Right lobe of liver (tissue), 6 donors: ENCODE data around the gene SCFD2. TPM values are rescaled to one million over a fixed set of nuclear protein-coding genes. Genes with fewer than 3 reads are reported as not detected.
A peak's percentile ranks its signal among the peaks of the same experiment; 100 is the strongest.

Source experiments
- ATAC-seq, 4 donors: fragments of 200-7000 bp; cut with Tn5 transposase; one replicate each; pipeline ENCODE4 v1.9.1; 2020; ENCODE audit warnings: mild to moderate bottlenecking in 4 of 4, moderate library complexity in 4 of 4
- DNase-seq, 3 donors: peaks; one replicate each; pipeline ENCODE4 v3.0.0-alpha.2; 2020
- H3K27ac ChIP-seq, 3 donors: fragments of 200-600 bp; one replicate each; pipeline ENCODE4 v1.8.0; 2022
- H3K27me3 ChIP-seq, 2 donors: fragments of 200-600 bp; one replicate each; pipeline ENCODE4 v1.8.0; 2022
- H3K36me3 ChIP-seq, 4 donors: fragments of 200-600 bp; sonication (generic) in 1 of 4; one replicate each; pipeline versions ENCODE4 v1.5.1 to v1.8.0; 2017 to 2022; ENCODE audit warnings: control low read depth in 1 of 4
- H3K4me1 ChIP-seq, 4 donors: fragments of 200-600 bp; sonication (generic) in 1 of 4; one replicate each; pipeline versions ENCODE4 v1.5.1 to v1.8.0; 2017 to 2022; ENCODE audit warnings: control low read depth in 1 of 4
- H3K4me3 ChIP-seq, 3 donors: fragments of 200-600 bp; one replicate each; pipeline ENCODE4 v1.8.0; 2022
- H3K9me3 ChIP-seq, 4 donors: fragments of 200-600 bp; sonication (generic) in 1 of 4; one replicate each; pipeline versions ENCODE4 v1.5.1 to v1.8.0; 2017 to 2022; ENCODE audit warnings: control low read depth in 1 of 4
- POLR2A ChIP-seq: fragments of 450-650 bp; IDR thresholded peaks from one replicate; pipeline ENCODE4 v1.6.1; 2017; ENCODE audit warnings: antibody characterized with exemption, mild to moderate bottlenecking
- WGBS: methylation state at CpG from one replicate; pipeline ENCODE4 v1.1.6; 2018; ENCODE audit warnings: low coverage, low lambda C conversion rate; ENCODE audit not compliant: insufficient coverage; ENCODE audit errors: missing lambda C conversion rate; 5-methylcytosine and 5-hydroxymethylcytosine counted together
- intact Hi-C, 2 donors: fragments of 100-400 bp; cut with DNase I; formaldehyde crosslinking; loops; one replicate each; pipeline versions ENCODE4 v1.11.2 to v1.14.1; 2022
- total RNA-seq, 6 experiments: library from RNA; depleted of rRNA in 2 of 6; stranded (reverse); fragments of >200 nt in 2 of 6; fragmentation: NEBNext Ultra II Directional in 3 of 6; extraction: Animal tissue kit (Norgen Biotek cat#: 25700) in 3 of 6; gene quantifications; one replicate each; pipeline versions ENCODE4 v1.1.0 to v1.2.4, GENCODE V29; 2016 to 2023
- TF ChIP-seq, protein P1 (sequence below), 4 donors: fragments of 200-600 bp in 3 of 4; fragments of 450-650 bp in 1 of 4; IDR thresholded peaks; one replicate each; pipeline versions ENCODE4 v1.5.1 to v1.8.0; 2016 to 2022; ENCODE audit warnings: antibody characterized with exemption in 4 of 4, mild to moderate bottlenecking in 2 of 4
- donor health status: DM: no; HTN: yes; CAD: no.
- donor health status: DM: no; HTN: no; CAD: no.
- donor health status: DM: no; HTN: no; CAD: no.
- donor health status: DM: no; HTN: yes; CAD: no.
- donor health status: DM: no; HTN: yes; CAD: no.

Gene SCFD2
- total RNA-seq, 6 experiments from 2014 or later = 7.6 to 17.1 (median 10.3) TPM

DNA sequence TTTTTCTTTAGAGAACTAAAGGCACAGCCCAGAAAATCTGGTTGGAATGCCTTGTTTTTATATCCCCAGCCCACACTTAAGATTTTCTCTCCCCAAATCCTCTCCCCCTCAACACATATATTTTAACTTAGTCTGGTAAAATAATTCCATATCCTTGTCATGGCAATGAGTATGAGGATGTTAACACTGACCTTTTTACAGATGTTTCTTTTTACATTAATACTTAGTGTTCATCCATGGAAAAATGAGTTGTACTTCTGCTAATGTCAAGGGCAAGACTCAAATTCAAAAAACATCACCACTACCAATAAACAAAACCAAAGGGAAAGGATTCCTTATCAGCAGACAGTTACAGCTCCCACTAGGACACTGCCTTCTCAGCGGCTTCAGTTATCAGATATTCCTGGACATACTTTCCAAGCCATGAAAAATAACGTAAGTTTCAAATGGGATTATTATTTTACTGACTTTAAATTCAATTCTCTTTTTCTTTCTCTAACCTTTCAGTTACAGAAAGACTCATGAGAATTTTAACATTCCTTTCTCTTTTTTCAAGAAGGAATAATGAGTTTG is 420.4 kb downstream of the SCFD2 start:
- intact Hi-C loops = no loop called here
- Histone ChIP-seq H3K27me3 (no peaks in the 10 kb centered on the region), H3K4me3 (no peak overlapping the region), H3K27ac (no peak overlapping the region), H3K36me3 (no peaks in the 10 kb centered on the region), H3K9me3 (no peaks in the 10 kb centered on the region), H3K4me1 (peaks cover 0 to 15% (median 3%) of the 10 kb centered on the region in 4 donors)
- TF ChIP-seq, protein P1, sequence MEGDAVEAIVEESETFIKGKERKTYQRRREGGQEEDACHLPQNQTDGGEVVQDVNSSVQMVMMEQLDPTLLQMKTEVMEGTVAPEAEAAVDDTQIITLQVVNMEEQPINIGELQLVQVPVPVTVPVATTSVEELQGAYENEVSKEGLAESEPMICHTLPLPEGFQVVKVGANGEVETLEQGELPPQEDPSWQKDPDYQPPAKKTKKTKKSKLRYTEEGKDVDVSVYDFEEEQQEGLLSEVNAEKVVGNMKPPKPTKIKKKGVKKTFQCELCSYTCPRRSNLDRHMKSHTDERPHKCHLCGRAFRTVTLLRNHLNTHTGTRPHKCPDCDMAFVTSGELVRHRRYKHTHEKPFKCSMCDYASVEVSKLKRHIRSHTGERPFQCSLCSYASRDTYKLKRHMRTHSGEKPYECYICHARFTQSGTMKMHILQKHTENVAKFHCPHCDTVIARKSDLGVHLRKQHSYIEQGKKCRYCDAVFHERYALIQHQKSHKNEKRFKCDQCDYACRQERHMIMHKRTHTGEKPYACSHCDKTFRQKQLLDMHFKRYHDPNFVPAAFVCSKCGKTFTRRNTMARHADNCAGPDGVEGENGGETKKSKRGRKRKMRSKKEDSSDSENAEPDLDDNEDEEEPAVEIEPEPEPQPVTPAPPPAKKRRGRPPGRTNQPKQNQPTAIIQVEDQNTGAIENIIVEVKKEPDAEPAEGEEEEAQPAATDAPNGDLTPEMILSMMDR (IDR thresholded peaks at IDR 0.05) = no peak
- TF ChIP-seq POLR2A = no peak
- 75% methylated on average over 2 of the region's 2 CpGs for WGBS
- ATAC-seq (no peak), DNase-seq (no peak)

DNA sequence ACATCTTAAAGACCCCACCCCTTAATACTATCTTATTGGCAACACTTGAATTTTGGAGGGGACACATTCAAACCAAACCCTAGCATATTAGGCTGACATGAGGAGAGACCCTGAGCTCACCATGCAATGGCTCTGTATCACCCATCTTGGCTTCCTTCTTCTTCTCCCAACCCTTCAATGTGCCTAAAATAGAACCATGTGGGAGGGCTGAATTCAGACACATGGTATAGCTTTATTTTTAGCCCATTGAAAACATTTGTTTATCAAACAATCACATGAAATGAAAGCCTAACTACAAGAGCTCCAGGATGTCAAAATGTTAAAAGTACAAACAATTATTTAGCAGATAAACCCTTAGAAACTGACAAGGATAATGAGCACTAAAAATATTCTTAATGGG is 422.2 kb downstream of the SCFD2 start:
- peaks cover 0 to 15% (median 3%) of the 10 kb centered on the region in 4 donors for H3K4me1 ChIP-seq
- H3K9me3 ChIP-seq = no peaks in the 10 kb centered on the region
- no peaks in the 10 kb centered on the region for H3K27me3 ChIP-seq
- H3K27ac ChIP-seq = no peak overlapping the region
- DNase-seq (no peak), ATAC-seq (no peak)
- H3K36me3 ChIP-seq = no peaks in the 10 kb centered on the region
- H3K4me3 ChIP-seq = no peak overlapping the region
- intact Hi-C loops = no loop called here
- TF ChIP-seq POLR2A = no peak
- TF ChIP-seq, protein P1 (IDR thresholded peaks at IDR 0.05) = no peak

- Histone ChIP-seq H3K27me3 (no peaks in the 10 kb centered on the region), H3K27ac (no peak overlapping the region), H3K4me3 (no peak overlapping the region), H3K4me1 (peaks cover 0 to 10% (median under 1%) of the 10 kb centered on the region in 4 donors), H3K9me3 (no peaks in the 10 kb centered on the region), H3K36me3 (no peaks in the 10 kb centered on the region)
- DNase-seq (no peak), ATAC-seq (no peak)
- 100% methylated on average over 1 of the region's 1 CpG for WGBS
- intact Hi-C loops = no loop called here
- TF ChIP-seq, protein P1 (IDR thresholded peaks at IDR 0.05) = no peak
- TF ChIP-seq POLR2A = no peak
These were observed 422.9 kb downstream of the SCFD2 start for GRCh38 chr4:52942936-52943335.

DNA sequence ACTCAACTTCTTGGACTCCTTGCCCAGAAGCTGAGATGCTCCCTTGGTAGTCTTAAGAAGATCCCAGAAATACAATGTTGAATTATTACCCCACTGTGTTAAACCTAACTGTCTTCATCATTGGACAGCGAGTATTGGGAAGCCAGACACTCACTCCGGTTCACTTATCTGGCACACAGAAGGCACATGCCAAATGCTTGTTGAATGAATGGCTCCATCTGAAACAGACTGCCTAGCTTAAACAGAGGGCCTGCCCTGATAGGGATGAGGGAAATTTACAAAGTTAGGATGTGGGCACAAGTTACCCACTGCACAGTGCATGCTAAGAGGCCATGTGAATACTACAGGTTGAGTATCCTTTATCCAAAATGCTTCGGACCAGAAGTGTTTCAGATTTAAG is 424.4 kb downstream of the SCFD2 start:
- Histone ChIP-seq H3K4me1 (peaks cover 0 to 2% (median 0%) of the 10 kb centered on the region in 4 donors), H3K9me3 (no peaks in the 10 kb centered on the region), H3K27ac (no peak overlapping the region), H3K27me3 (no peaks in the 10 kb centered on the region), H3K36me3 (no peaks in the 10 kb centered on the region), H3K4me3 (no peak overlapping the region)
- intact Hi-C loops = no loop called here
- no peak for DNase-seq
- WGBS = 100% methylated on average over 1 of the region's 3 CpGs
- TF ChIP-seq, protein P1 (IDR thresholded peaks at IDR 0.05) = no peak
- no peak for TF ChIP-seq POLR2A
- ATAC-seq = no peak

- intact Hi-C loops = no loop called here
- peak in 1 of 3 donors; percentile 25 for DNase-seq
- WGBS = 100% methylated on average over 1 of the region's 2 CpGs
- TF ChIP-seq, protein P1 (IDR thresholded peaks at IDR 0.05) = no peak
- no peak for TF ChIP-seq POLR2A
- Histone ChIP-seq H3K27me3 (no peaks in the 10 kb centered on the region), H3K36me3 (no peaks in the 10 kb centered on the region), H3K4me1 (peaks cover 0 to 18% (median 5%) of the 10 kb centered on the region in 4 donors), H3K4me3 (no peak overlapping the region), H3K27ac (no peak overlapping the region), H3K9me3 (no peaks in the 10 kb centered on the region)
- ATAC-seq = peak in 1 of 4 donors; percentile 22
These were observed 426.1 kb downstream of the SCFD2 start for GRCh38 chr4:52939739-52940138.
